ENCODE results near the gene HMX2.

The HMX2 gene

DNA sequence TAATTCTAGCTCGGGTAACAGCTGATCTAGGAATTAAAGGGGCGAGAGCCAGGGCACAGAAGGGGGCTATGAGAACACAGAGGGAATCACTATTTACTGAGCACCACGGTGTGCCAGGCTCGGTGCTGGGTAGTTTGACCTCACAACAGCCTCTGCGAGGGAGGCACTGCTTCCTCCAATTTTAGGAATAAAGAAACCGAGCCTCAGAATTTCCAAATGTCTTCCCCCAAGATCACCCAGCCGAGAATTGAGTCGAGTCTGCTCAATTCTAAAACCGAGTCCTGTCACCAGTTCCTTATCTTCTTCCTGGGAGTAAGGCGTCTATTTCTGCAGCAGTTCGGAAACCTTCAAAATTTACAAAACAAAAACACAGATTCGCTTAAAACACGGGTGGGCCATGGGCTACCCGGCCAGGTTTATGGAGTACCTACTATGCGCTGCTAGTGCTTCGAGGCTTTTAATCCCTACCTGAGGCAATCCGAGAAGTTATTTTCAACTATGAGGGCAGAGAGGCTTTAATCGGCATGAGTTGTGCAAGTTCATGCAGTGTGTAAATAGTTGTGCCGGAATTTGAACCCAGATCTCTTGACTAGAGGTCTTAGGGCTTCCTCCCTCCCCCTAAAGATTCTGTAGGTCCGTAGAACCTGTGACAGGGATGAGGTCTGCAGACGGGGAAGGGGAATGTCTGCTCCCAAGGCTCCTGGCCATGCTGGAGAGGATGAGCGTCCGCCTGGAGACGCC, 872 bp upstream of the HMX2 start:
- no peak for DNase-seq (ENCODE audit: low read depth)
- H3K27me3 ChIP-seq (replicated peaks; ENCODE audit: control insufficient read depth, insufficient read depth, low read length) = peaks cover 84% of the 10 kb centered on the region
- H3K4me1 ChIP-seq (ENCODE audit: control insufficient read depth, insufficient read depth, low read length) = peaks cover 12% of the 10 kb centered on the region
- H3K36me3 ChIP-seq (ENCODE audit: control insufficient read depth, insufficient read depth, low read length, severe bottlenecking) = no peaks in the 10 kb centered on the region
- H3K4me3 ChIP-seq (ENCODE audit: low read length) = no peak overlapping the region
- H3K9me3 ChIP-seq (ENCODE audit: control insufficient read depth, low read length) = no peaks in the 10 kb centered on the region
- H3K9ac ChIP-seq (ENCODE audit: low read length) = no peak overlapping the region

GRCh38 chr10:123148414-123149161, 652 bp downstream of the HMX2 start:
- DNase-seq (ENCODE audit: low read depth) = no peak
- Histone ChIP-seq H3K4me1 (ENCODE audit: control insufficient read depth, insufficient read depth, low read length) (peaks cover 12% of the 10 kb centered on the region), H3K27me3 (replicated peaks; ENCODE audit: control insufficient read depth, insufficient read depth, low read length) (peaks cover 80% of the 10 kb centered on the region), H3K9ac (ENCODE audit: low read length) (no peak overlapping the region), H3K36me3 (ENCODE audit: control insufficient read depth, insufficient read depth, low read length, severe bottlenecking) (no peaks in the 10 kb centered on the region), H3K9me3 (ENCODE audit: control insufficient read depth, low read length) (no peaks in the 10 kb centered on the region), H3K4me3 (ENCODE audit: low read length) (no peak overlapping the region)

DNA sequence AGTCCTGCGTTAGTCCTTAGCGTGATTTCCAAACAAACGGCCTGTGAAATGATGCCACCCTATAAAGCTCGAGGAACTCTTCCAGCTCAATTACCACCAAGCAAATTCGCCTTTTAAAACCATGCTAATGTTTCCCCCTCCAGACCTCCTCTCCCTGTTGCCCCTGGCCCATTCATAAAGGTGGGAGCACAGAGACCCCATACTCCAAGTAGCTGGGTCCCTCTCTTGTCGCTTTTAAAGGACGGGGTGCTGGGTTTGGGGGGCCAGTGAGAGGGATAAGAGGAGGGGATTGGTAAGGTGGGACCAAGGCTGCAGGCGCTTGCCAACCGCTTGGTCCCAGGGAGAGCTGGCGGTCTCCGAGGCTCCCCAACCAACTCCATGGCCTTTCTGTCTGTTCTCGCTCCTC, 1.2 kb downstream of the HMX2 start:
- no peak overlapping the region for H3K9ac ChIP-seq (ENCODE audit: low read length)
- H3K9me3 ChIP-seq (ENCODE audit: control insufficient read depth, low read length) = no peaks in the 10 kb centered on the region
- H3K36me3 ChIP-seq (ENCODE audit: control insufficient read depth, insufficient read depth, low read length, severe bottlenecking) = no peaks in the 10 kb centered on the region
- peaks cover 75% of the 10 kb centered on the region for H3K27me3 ChIP-seq (replicated peaks; ENCODE audit: control insufficient read depth, insufficient read depth, low read length)
- H3K4me3 ChIP-seq (ENCODE audit: low read length) = no peak overlapping the region
- peaks cover 12% of the 10 kb centered on the region for H3K4me1 ChIP-seq (ENCODE audit: control insufficient read depth, insufficient read depth, low read length)
- no peak for DNase-seq (ENCODE audit: low read depth)

- Histone ChIP-seq H3K4me3 (ENCODE audit: low read length) (peak overlapping the region; percentile 77), H3K4me1 (ENCODE audit: control insufficient read depth, insufficient read depth, low read length) (peaks cover 12% of the 10 kb centered on the region), H3K9me3 (ENCODE audit: control insufficient read depth, low read length) (no peaks in the 10 kb centered on the region), H3K36me3 (ENCODE audit: control insufficient read depth, insufficient read depth, low read length, severe bottlenecking) (no peaks in the 10 kb centered on the region), H3K27me3 (replicated peaks; ENCODE audit: control insufficient read depth, insufficient read depth, low read length) (peaks cover 70% of the 10 kb centered on the region), H3K9ac (ENCODE audit: low read length) (no peak overlapping the region)
- DNase-seq (ENCODE audit: low read depth) = peak; percentile 49
These were observed 1.8 kb downstream of the HMX2 start for GRCh38 chr10:123149568-123150270.

GRCh38 chr10:123150271-123150985, 2.5 kb downstream of the HMX2 start:
- peaks cover 16% of the 10 kb centered on the region for H3K4me1 ChIP-seq (ENCODE audit: control insufficient read depth, insufficient read depth, low read length)
- no peak for DNase-seq (ENCODE audit: low read depth)
- H3K9ac ChIP-seq (ENCODE audit: low read length) = no peak overlapping the region
- H3K36me3 ChIP-seq (ENCODE audit: control insufficient read depth, insufficient read depth, low read length, severe bottlenecking) = no peaks in the 10 kb centered on the region
- H3K27me3 ChIP-seq (replicated peaks; ENCODE audit: control insufficient read depth, insufficient read depth, low read length) = peaks cover 63% of the 10 kb centered on the region
- peak overlapping the region; percentile 77 for H3K4me3 ChIP-seq (ENCODE audit: low read length)
- no peaks in the 10 kb centered on the region for H3K9me3 ChIP-seq (ENCODE audit: control insufficient read depth, low read length)

DNA sequence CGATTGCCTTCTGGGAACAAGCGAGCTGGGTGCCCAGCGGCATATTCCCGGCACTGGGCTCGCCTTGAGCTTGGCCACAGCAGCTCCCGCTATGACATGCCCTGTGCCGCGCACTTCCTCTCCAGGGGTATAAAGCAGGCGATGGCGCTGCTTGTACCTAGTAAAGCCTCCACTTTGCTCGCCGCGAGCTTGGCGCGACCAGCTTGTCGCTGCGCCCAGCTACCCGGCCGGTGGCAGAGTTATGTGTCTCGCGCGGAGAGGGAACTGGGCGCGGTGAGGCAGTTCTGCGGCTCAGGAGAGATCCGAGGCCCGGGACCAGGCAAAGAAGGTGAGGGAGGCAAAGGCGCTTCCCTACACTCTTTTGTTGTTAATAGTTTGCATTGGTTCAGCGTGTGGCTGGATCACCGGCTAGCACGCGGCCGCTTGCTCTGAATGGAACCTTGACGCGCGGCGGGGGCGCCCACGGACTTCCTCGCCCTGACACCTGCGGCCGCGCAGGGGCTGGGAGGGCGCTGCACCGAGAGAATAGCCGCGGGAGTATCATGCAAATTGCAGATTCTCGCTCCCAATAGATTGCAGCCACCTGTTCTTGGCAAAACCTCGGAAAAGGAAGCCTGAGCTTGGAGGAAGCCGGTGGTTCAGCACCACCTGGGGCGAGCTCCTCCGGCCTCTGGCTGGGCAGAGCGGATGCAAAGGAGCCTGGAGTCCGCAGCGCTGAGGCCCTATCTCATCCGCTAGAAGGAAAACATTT, 3.2 kb downstream of the HMX2 start:
- Histone ChIP-seq H3K36me3 (ENCODE audit: control insufficient read depth, insufficient read depth, low read length, severe bottlenecking) (peaks cover 4% of the 10 kb centered on the region), H3K4me3 (ENCODE audit: low read length) (peak overlapping the region; percentile 72), H3K9me3 (ENCODE audit: control insufficient read depth, low read length) (no peaks in the 10 kb centered on the region), H3K4me1 (ENCODE audit: control insufficient read depth, insufficient read depth, low read length) (peaks cover 23% of the 10 kb centered on the region), H3K27me3 (replicated peaks; ENCODE audit: control insufficient read depth, insufficient read depth, low read length) (peaks cover 56% of the 10 kb centered on the region), H3K9ac (ENCODE audit: low read length) (no peak overlapping the region)
- peak; percentile 14 for DNase-seq (ENCODE audit: low read depth)

- no peak for DNase-seq (ENCODE audit: low read depth)
- Histone ChIP-seq H3K27me3 (replicated peaks; ENCODE audit: control insufficient read depth, insufficient read depth, low read length) (peaks cover 56% of the 10 kb centered on the region), H3K9me3 (ENCODE audit: control insufficient read depth, low read length) (no peaks in the 10 kb centered on the region), H3K4me3 (ENCODE audit: low read length) (no peak overlapping the region), H3K9ac (ENCODE audit: low read length) (no peak overlapping the region), H3K4me1 (ENCODE audit: control insufficient read depth, insufficient read depth, low read length) (peaks cover 26% of the 10 kb centered on the region), H3K36me3 (ENCODE audit: control insufficient read depth, insufficient read depth, low read length, severe bottlenecking) (peaks cover 10% of the 10 kb centered on the region)
These were observed 3.8 kb downstream of the HMX2 start for GRCh38 chr10:123151737-123152135.

DNA sequence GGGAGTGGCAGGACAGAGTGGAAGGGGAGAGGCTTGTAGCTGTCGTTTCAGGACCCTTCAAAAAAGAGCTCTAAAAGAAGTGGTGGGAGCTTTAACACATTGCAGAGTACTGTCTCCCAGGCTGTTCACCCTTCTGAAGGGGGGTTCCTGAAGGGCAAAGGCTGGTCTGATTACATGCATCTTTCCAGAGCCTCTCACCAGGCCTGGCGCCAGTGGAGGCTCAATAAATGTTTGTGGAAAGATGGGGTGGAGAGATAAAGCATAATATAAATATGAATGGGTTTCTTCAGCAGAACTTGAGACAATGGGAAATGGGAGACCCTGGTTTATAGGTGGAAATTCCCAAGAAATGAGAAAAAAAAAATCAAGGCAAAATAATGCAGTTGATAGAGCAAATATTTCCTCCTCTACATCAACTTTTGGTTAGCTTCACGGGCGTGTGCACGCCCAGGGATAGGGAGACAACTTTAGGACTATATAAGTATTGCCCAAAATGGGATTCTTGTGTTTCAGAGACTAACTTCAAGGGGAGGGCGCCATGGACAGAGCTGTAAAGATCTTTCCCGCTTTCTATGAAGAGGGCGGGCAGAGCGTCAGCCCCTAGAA, 5.7 kb downstream of the HMX2 start:
- Histone ChIP-seq H3K9ac (ENCODE audit: low read length) (no peak overlapping the region), H3K27me3 (replicated peaks; ENCODE audit: control insufficient read depth, insufficient read depth, low read length) (peaks cover 40% of the 10 kb centered on the region), H3K36me3 (ENCODE audit: control insufficient read depth, insufficient read depth, low read length, severe bottlenecking) (peaks cover 28% of the 10 kb centered on the region), H3K4me1 (ENCODE audit: control insufficient read depth, insufficient read depth, low read length) (peaks cover 35% of the 10 kb centered on the region), H3K4me3 (ENCODE audit: low read length) (no peak overlapping the region), H3K9me3 (ENCODE audit: control insufficient read depth, low read length) (no peaks in the 10 kb centered on the region)
- no peak for DNase-seq (ENCODE audit: low read depth)

GRCh38 chr10:123154092-123154710, 6.3 kb downstream of the HMX2 start, which contains the start of gene BUB3:
BUB3 (plus strand) TSS chr10:123154402; CDS start chr10:123154918, 516 bp downstream.
- Histone ChIP-seq H3K9ac (ENCODE audit: low read length) (peak within 1 kb of the TSS; percentile 98), H3K36me3 (ENCODE audit: control insufficient read depth, insufficient read depth, low read length, severe bottlenecking) (peaks cover 28% of the 10 kb centered on the region), H3K27me3 (replicated peaks; ENCODE audit: control insufficient read depth, insufficient read depth, low read length) (peaks cover 34% of the 10 kb centered on the region), H3K4me3 (ENCODE audit: low read length) (peak within 1 kb of the TSS; percentile 97), H3K9me3 (ENCODE audit: control insufficient read depth, low read length) (no peaks in the 10 kb centered on the region), H3K4me1 (ENCODE audit: control insufficient read depth, insufficient read depth, low read length) (peaks cover 35% of the 10 kb centered on the region)
- peak; percentile 100 for DNase-seq (ENCODE audit: low read depth)
